ENCODE measurements around the gene SIX1.

- TF ChIP-seq ELK1 (IDR thresholded peaks at IDR 0.05; ENCODE audit: low read depth, low read length) (no peak), REST (IDR thresholded peaks at IDR 0.05) (no peak)
These were observed 6.2 kb downstream of the SIX1 start for GRCh38 chr14:60643141-60643462.

All from A549 (cell line).